ENCODE measurements around the gene ARHGEF39.
A peak's percentile ranks its signal among the peaks of the same experiment; 100 is the strongest.

Gene ARHGEF39

DNA sequence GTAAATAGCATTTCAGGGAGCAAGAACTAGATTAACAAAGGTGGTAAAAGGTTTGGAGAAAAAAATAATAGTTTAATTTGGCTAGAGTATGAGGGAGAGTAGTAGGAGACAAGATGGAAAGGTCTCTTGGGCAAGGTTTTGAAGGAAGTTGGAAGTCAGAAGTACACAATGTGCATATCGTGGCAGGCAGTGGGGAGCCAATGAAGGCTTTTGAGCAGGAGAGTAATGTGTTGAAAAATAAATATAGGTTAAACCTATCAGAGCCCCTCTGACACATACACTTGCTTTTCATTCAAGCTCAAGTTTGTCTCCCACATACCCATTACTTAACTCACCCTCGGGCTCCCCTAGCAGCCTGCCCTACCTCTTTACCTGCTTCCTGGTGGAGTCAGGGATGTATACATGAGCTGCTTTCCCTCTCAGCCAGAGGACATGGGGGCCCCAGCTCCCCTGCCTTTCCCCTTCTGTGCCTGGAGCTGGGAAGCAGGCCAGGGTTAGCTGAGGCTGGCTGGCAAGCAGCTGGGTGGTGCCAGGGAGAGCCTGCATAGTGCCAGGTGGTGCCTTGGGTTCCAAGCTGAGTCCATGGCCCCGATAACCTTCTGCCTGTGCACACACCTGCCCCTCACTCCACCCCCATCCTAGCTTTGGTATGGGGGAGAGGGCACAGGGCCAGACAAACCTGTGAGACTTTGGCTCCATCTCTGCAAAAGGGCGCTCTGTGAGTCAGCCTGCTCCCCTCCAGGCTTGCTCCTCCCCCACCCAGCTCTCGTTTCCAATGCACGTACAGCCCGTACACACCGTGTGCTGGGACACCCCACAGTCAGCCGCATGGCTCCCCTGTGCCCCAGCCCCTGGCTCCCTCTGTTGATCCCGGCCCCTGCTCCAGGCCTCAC is 8.4 kb upstream of the ARHGEF39 start, which contains the start of gene CA9:
CA9 (plus strand) TSS at position 797 of the 893 bp plus-strand sequence; CDS start at position 829, 32 bp downstream.
- no peak for DNase-seq

DNA sequence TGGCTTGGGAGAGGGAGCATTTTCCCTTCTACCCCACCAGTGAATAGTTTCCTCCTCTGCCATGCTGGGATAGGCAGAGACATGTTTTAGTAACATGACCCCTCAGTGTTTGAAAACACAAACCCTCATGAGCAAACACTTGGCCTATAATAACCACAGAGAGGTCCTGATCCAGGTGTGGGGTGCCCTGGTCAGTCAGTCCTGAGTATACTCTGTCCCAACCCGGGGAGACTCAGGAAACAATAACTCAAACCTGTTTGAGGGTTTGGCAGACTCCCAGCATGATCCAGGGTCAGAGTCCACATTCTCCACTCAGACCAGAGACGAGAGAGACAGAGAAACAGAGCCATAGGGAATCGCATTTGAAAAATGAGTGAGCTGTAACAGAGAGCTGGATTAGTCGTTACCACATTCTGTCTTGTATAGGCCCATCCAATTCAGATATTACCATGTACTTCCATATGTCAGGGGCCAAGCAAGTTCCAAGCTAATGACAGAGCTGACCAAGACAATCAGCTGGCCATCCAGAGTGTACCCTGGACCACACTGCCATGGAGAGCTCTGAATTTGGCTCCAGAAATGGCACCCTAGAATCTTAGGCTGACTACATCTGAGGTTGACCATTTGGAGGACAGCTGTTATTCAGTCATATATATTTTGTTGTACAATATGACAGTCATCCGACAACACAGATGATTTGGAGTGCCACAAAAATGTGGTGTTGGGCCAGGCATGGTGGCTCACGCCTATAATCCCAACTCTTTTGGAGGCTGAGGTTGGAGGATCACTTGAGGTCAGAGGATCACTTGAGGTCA is 4.5 kb upstream of the ARHGEF39 start:
- DNase-seq, result no peak

DNA sequence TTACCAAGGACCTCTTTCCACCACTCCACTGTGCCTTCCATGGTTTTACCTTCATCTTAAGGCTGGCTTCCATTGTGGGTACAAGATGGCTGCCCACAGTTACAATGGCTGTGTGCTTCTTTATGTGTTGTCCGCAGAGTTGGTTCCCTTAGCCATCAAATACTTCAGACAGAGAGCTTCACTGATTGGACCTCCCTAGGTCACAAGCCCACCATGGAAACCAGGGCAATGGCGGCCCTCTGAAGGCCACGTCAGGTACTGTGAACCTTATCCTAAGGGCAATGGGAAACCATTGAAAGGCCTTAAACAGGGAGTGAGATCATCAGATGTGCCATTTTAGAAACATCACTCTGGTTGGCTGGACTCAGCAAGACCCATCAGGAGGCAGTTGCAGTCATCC is 2.9 kb upstream of the ARHGEF39 start:
- DNase-seq, result no peak

DNA sequence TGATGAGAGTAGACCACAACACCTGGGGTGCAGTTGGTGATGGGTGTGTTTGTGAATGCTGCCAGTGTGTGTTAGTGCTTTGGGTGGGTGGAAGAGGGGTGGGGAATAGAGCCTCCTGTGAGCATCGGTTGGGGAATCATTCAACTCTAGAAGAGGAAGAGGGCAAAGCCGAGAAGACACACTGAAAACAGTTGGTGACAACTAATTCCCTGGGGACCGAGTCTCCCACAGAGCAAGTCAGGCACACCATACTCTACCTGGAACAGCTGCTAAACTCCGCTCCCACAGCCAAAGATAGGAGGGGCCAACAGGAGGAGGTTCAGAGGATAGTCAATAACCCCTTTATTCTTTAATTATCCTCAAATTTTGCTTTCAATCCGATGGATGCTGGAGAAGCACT is 1.6 kb upstream of the ARHGEF39 start:
- DNase-seq, result no peak

DNA sequence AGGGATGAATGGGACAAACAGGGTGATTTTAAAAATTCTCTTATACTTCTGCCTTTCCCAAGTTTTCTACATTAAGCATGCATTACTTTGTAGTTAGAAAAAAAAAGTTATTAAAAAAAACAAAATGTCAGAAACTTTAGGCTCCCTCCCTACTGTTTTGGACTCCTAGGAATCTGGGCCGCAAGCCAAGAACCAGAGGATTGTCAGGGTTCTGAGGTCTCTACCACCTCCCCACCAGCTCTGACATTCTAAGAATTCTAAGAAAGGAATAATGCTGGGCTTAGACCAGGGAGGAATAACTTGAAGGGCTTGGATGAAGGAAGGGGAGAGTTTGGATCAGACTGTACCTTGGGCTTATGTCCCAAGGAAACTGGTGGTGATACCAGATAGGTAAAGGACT is 1.1 kb upstream of the ARHGEF39 start:
- no peak for DNase-seq

DNA sequence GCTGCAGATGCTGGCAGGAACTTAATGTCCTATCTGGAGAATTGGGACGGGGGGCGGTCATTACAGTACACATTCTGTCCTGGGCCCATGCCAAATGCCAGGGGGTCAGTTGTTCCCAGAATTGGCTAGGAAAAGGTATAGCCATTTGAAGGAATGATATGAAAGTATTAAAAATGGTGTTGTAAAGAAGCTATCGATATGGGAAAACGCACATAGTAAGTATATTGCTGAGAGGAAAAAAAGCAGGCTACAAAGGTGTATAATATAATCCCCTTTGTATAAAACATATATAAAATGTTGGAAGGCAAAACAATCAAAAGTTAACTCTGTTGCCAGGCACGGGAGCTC is 450 bp upstream of the ARHGEF39 start:
- no peak for DNase-seq

DNA sequence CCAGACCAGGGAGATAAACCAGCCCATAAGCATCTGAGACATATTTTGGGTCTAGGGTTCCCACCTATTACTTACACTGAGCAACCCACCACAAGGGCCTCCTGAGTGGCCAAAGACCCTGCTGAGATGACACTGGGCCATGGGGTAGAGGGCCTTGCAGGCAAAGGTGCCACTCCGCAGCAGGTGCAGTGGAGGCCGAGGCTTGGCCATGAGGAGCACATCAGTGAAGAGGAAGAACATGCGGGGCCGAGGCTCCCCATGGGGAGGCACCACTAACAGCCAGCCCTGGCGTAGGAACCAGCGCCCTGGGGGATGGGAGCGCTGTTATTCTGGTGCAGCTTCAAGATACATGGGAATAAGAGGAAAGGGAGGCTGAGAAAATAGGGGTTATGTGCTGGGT is 2.6 kb downstream of the ARHGEF39 start:
- DNase-seq, result no peak

DNA sequence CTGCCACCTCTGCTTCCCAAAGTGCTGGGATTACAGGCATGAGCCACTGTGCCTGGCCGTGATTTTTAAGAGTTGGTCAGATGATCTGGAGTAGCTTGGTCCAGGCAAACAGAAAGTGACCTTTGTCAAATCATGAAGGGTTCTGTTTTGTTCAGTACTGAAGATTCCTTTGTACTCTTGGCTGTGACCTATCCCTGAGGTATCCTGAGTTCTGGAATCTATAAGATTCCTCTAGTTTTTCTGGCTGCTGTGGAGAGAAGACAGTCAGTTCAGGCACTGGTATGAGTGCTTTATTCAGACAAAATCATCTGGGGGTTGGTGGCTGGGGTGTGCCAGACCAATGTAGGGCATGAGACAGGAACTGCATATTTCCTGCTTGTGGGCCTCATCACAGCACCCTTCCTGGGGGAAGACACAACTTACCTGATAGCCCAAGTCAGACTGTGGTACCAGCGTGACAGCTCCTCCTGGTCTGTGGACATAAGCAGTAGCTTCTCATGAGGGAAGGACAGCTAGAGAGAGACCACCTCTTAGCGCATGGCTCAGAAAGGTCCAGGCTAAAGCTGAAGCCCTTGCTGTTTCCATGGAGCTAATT is 3.1 kb downstream of the ARHGEF39 start:
- DNase-seq, result no peak

DNA sequence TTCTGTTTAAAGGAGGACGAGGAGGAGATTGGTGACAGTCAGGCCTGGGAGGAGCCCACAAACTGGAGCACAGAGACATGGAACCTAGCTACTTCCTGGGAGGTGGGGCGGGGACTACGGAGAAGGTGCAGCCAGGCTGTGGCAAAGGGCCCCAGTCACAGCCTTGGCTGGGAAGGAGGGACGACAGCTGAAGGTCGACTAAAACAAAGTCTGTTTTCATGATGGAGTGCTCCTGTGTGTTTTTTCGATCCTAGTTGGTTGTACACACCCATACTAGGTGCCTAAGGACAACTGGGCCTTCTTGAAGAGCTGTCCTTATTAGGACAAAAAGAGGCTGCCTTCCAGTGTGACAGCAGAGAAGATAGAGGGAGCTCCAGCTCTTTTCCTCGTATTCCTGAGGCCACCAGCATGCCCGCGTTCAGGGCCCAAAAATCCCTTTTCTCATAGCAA is 4.0 kb downstream of the ARHGEF39 start:
- peak in 1 of 2 experiments; percentile 8 for DNase-seq

DNA sequence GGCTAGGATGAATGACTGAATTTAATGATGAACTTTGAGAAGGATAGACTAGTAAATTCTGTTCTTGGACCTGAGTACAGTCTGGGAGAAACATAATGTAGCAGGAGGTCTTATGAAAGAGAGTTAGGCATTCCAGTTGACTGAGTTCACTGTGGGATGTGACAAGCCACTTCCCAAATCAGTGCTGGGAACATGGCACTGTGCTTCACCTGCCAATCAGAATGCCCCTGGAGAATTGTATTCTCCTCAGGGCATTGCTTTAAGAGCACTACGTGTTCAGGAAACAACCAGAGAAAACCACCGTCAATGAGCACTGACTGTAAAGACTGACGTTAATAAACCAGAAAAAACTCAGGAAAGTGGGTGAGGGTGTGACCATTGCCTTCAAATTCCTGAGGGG is 5.7 kb downstream of the ARHGEF39 start:
- DNase-seq, result no peak

DNA sequence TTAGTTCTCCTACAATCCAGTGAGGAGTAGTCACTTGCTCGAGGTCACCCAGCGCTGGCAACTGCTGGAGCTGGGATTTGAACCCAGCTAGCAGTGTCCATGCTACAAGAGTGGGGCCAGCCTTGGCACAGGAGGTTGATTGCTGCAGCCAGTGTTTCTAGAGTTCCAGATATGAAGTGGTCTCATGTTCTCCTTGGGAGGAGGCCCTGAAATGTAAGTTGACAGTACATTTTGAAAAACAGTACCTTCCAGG is 6.1 kb downstream of the ARHGEF39 start:
- peak in 1 of 2 experiments; percentile 28 for DNase-seq

DNA sequence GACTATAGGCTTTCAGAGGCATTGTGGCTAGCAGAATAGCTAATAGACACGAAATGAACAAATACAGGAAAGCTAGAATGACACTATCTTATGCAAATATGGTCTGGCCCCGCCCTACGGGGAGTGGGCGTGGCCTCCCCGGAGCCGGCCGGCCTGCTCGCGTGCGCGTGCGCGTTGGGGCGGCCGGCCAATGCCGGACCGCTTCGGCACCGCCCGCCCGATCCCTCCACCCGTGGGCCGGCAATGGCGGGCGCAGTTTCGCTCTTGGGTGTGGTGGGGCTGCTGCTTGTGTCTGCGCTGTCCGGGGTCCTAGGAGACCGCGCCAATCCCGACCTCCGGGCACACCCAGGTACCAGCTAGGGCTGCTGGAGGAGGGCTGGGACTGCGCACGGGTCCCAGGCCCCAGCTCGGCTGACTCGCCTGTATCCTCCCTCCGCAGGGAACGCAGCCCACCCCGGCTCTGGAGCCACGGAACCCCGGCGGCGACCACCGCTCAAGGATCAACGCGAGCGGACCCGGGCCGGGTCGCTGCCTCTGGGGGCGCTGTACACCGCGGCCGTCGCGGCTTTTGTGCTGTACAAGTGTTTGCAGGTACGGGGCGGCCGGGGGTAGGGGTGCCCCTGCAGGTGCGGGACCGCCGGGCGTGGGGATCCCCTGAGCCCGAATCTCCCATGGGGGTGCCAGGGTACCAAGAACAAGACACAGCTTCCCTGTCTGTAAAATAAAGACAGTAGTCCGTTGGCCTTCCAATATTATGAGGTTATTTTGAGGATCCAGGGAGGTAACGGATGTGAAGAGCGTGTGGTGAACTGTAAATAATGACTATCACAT is 6.6 kb downstream of the ARHGEF39 start, which contains the start of gene CCDC107:
CCDC107 (plus strand) TSS at position 156 of the 831 bp plus-strand sequence; CDS start at position 244, 88 bp downstream.
- DNase-seq, result peak; percentile 76 to 85

DNA sequence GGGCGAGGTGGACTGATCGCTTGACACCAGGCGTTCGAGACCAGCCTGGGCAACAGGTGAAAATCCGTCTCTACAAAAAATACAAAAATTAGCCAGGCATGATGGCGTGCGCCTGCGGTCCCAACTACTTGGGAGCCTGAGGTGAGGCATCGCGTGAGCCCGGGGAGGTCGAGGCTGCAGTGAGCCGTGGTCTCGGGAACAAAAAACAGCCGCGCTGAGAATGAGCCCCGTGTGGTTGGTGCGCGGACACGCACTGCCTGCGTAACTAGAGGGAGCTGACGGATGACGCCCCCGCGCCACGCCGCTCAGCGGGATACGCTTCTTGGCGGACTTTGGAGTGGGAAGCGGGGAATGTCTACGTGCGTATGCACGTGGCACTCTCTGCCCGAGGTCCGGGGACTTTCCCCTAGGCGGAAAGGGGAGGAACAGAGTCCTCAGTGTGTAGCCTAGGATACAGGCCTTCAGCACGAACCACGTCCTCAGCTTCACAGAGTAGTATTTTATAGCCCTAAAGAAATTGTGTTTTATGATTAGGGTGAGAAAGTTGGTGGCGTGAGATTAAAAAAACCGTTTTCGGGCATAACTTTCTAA is 7.4 kb downstream of the ARHGEF39 start, which contains the start of gene RMRP:
RMRP (minus strand) TSS at position 474 of the 591 bp plus-strand sequence.
- peak; percentile 96 to 99 for DNase-seq

DNA sequence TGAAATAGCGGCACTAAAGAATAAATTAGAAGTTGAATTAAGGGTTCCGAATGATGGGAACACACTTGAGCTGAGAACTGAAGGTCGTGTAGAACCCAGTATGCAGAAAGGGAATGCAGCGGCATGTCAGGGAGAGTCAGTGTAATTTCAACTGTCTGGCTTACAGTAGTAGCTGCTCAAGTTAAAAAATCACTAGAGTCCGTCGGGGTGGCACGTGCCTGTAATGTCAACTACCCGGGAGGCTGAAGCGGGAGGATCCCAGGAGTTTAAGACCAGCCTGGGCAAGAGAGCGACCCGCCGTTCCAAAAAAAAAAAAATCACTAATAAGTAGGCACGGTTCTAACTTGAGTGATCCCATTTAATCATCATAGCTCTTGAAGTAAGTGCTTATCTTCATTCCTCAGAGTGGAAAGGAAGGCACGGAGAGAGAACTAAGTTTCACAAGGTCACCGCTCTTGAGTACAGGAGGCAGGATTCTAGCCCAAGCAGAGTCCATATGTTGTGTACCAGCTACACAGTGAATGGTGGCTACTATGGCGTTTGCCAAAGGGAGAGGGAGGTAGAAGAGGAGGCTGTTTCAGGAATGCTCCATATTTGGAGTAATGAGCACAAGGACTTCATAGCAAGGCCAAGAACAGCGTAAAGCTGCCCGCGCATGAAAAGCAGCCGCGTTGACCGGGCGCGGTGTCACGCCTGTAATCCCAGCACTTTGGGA is 8.0 kb downstream of the ARHGEF39 start:
- DNase-seq, result peak; percentile 64 to 72

DNA sequence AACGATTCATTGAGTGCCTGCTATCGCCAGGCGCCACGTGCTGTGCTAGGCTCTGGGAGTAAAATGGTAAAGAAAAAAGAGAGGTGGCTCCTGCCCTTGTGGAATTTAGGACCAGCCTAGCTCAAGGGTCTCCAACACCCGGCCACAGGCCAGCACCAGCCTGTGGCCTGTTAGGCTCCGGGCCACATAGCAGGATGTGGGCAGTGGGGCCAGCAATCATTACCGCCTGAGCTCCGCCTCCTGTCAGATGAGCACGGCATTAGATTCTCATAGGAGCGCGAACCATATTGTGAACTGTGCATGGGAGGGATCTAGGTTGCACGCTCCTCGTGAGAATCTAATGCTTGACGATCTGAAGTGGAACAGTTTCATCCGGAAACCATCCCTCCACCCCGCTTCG is 8.6 kb downstream of the ARHGEF39 start:
- DNase-seq, result no peak

DNA sequence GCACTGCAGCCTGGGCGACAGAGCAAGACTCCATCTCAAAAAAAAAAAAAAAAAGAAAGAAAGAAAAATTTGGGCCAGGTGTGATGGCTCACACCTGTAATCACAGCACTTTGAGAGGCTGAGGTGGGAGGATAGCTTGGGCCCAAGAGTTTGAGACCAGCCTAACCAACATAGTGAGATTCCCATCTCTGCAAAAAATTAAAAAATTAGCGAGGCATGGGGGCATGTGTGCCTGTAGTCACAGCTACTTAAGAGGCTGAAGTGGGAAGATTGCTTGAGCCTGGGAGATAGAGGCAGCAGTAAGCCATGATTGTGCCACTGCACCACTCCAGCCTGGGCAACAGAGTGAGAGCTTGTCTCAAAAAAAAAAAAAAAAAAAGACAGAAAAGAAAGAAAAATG is 11.4 kb downstream of the ARHGEF39 start:
- no peak for DNase-seq

DNA sequence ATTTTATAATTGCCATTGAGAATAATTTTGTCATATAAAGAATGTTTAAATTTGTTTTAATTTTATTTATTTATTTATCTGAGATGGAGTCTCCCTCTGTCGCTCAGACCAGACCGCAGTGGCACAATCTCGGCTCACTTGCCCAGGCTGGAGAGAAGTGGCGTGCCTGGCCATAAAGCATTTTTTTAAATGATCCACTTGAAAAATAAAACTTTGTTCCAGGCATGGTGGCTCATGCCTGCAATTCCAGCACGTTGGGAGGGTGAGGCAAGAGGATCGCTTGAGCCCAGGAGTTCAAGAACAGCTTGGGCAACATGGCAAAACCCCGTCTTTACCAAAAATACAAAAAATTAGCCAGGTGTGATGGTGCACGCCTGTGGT is 12.2 kb downstream of the ARHGEF39 start:
- DNase-seq, result no peak

DNA sequence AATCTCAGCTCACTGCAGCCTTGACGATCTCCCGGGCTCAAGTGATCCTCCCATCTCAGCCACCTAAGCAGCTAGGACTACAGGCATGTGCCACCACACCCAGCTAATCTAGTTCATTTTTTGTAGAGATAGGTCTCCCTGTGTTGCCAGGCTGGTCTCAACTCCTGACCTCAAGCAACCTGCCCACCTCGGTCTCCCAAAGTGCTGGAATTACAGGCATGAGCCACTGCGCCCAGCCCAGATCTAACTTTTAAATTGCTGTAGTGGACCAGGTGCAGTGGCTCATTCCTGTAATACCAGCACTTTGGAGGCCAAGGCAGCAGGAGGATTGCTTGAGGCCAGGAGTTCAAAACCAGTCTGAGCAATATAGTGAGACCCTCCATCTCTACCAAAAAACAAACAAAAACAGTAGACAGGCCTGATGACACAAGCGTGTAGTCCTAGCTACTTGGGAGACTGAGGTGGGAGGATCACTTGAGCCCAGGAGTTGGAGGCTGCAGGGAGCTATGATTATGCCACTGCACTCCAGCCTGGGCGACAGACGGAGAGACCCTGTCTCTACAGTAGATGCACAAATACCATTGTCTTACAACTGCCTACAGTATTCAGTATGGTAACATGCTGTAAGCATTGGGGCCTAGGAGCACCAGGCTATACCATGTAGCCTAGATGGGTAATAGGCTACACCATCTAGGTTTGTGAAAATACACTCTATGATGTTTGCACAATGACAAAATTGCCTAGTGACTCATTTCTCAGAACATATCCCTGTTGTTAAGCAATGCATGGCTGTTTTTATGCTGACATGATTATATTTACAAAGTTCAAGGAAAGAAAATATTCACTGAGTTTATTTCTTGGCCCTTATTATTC is 12.8 kb downstream of the ARHGEF39 start:
- DNase-seq, result no peak

DNA sequence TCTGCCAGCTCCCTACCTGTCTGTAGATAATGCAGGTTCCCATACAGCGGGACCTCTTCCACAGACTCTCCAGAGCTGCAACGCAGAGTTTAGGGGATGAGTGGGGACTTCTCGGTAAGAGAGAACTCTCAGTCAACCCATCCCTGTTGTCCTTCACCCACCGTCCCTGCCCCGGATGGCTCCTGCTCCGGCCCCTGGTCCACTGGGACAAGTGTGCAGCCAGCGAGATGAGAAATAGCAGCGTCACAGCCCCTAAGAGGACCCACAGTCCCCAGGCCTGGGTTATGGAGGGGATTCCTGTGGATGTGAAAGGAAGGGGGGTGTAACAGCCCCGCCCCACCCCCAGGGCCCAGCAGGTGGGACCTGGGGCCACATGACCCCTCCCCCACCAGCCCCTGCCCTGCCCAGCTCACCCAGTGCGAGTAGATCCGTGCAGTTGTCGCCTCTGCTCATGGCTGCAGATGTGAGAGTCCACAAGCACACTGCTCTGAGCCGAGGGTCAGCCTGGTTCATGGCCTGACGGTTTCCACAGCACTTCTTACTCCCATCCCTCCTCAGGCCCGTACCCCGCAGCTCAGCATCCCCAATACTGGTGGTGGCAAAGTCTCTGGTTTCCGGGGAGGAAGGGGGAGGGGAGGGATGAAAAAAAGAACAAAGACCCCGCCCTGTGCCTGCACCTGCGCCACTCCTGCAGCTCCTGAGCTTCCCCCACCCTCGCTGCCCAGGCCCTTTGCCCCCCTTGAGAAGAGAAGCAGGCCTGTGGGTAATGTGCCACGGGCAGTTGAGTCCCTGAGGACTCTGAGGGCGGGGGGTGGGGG is 14.4 kb downstream of the ARHGEF39 start, which contains the start of gene SIT1:
SIT1 (minus strand) TSS at position 591 of the 818 bp plus-strand sequence; CDS start at position 513, 78 bp downstream.
- no peak for DNase-seq

Measured in NCI-H524 (cell line).